ENCODE results near the gene SMG6.
"Not testable (repeated sequence)": the region's sequence is repeated elsewhere in the genome, so short reads cannot be mapped to it uniquely, and the experiment has no call there.

The SMG6 gene

DNA sequence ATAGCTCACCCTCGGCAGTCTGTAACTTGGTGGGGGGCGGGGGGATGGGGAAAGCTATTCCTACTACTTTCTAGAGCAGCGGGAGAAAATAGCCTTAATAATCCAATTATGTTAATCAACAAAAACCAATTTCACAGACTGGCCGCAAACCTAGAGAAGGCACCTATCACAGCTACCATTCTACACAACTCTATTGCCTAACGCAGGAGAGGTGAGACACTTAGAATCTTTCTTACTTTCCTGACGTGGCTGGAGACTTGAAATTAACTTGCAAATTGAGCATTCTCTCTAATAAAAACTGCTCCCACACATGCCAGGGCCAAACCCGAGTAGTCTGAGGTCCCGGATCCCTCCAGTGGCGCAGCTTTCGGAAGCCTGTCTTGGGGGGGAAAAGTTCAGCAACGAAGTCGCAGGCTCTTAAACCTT is 794 bp downstream of the SMG6 start:
- no peak for DNase-seq

DNA sequence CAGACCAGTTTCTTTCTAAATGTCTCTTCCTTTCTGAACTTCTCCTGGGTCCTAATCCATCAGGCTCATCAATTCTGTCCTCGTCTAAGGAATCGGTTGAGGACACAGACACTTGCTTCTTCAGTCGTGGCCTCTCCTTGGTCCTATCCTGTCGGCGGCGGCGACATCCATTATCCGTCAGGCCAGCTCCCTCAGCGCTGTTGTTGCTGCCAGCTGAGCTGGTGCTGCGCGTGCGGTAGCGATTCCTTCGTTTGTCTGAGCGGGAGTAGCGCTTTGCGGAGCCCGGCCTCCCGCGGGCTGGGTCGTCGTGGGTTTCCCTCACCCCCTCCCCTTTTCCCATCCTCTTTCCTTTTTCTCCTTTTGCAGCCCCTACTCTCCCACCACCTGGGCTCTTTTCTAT is 3.8 kb downstream of the SMG6 start:
- no peak for DNase-seq

DNA sequence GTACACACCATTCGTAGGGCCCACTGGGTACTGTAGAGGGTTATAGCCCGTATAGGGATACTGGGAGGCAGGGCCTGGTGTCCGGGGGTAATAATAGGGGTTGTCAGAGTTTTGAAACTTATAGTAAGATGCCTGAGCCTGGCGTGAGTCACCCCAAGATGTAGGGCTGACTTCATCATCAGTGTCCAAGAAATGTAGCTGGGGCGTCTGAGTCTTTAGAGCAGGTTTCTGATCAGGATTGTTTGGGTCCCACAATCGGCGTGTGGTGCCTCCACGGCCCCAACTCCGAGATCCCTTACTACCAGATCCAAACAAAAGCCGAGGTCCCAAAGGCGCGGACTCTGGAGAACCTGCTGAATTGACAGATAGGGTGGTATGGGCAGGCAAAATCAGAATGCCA is 4.4 kb downstream of the SMG6 start:
- no peak for DNase-seq

DNA sequence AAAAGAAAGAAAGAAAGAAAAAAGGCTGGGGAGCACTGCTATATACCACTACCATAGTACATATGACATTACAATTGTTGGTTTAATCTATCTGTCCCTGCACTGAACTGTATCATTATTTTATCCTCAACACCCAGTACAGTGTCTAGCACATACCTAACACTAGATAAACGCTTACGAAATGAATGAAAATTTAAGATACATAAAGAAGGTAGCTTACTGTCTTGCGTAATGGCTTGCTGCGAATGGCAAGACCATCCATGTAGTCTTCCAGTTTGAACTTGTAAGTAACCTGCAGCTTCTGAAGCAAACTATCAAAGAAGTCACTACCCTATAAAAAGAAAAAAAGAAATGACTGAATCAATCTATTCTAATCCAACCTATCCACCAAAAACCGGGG is 6.6 kb downstream of the SMG6 start:
- DNase-seq, result no peak

GRCh38 chr17:2295575-2295974 is 8.0 kb downstream of the SMG6 start:
- no peak for DNase-seq

- DNase-seq, result no peak
Measured at GRCh38 chr17:2292100-2292499, 11.5 kb downstream of the SMG6 start.

DNA sequence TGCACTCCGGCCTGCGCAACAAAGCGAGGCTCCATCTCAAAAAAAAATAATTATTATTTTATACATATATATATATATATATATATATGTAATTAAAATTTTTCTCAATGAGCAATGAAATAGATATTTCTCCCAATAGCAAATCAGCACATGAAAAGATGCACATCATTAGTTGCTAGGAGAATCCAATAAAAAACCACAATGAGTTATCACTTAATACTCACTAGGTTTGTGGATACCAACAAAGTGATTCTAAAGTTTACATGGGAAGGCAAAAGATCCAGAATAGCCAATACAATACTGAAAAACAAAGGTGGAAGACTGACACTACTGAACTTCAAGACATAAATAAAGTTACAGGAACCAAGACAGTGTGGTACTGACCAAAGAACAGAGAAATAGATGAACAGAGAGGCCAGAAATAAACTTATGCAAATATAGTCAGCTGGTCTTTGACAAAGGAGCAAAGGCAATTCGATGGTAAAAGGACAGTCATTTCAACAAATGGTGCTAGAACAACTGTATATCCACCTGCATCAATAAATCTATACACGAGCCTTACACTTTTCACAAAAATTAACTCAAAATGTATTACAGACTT is 13.6 kb downstream of the SMG6 start:
- no peak for DNase-seq

DNA sequence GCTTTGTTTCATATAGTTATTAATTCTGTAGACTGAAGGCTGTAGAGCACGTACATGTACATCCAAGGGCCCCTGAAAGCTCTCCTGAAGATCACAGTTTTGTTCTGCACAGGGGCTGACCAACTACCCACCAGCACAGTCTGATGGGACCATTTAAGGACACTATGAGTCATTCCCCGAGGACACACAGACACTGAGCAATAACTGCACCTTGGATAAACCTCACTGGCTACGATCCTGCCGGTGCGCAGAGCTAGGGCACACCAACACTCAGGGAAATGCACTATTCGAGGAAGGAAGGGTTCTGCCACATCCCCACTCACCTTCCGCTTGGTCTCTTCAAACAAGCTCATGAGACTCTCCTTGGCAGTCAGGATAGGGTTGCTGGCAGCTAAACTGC is 20.3 kb downstream of the SMG6 start:
- DNase-seq, result no peak

GRCh38 chr17:2282297-2282873 is 21.2 kb downstream of the SMG6 start:
- no peak for DNase-seq

DNA sequence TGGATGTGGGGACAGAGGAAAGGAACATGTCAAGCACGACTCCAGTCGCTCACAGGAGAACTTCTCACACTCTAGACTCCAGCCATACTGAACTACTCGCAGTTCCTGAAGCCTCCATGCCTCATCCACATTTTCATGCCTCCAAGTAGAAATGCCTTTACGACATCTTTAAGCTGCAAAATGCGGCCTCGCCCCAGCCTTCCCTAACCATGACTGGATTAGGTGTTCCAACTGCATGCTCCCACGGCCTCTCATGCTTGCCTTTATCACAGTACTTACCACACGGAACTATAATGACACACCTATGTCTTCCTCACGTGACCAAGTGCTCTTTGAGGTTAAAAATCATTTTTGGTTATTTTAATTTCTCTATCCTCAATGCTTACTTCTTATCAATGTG is 23.9 kb downstream of the SMG6 start:
- no peak for DNase-seq

DNA sequence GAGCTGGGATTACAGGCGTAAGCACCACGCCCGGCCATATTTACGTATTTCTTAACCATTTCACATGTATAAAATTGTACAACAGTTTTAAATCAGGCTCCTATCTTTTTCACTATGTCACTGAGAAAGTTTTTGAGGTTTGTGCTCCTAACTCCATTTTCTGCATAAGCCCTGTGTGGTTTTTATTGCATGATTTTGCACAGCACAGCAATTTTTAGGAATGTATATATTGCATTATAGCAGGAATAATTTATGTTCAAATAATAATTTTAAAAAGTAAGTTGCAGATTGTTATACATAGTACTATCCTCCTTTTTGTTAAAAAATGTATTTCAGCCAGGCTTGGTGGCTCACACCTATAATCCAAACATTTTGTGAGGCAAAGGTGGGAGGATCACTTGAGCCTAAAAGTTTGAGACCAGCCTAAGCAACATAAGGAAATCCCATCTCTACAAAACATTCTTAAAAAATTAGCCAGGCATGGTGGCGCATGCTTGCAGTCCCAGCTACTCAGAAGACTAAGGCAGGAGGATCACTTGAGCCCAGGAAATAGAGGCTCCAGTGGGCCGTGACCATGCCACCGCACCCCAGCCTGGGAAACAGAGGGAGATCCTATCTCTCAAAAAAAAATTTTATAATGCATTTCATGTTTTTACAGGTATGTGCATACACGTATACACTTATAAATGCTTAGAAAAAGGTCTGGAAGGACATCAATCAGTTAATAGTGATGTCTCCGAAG is 26.0 kb downstream of the SMG6 start:
- DNase-seq, result no peak

DNA sequence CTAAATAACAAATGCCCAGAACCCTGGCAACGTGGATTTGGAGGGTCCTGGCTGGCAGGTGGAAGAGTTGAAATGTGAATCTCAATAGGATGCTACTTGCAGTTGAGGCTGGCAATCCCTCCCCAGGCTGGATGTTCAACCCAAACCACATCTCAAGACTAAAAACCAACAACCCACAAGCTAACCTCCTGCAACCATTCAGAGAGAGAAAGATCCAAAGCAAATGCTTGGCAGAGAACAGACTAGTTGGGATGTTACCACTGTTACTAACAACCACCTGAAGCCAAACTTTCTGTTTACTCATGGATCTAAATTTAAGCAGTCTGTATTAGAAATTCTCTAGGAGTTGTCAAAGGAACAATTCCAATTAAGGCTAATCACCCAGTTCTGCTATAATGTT is 27.9 kb downstream of the SMG6 start:
- DNase-seq, result no peak

DNA sequence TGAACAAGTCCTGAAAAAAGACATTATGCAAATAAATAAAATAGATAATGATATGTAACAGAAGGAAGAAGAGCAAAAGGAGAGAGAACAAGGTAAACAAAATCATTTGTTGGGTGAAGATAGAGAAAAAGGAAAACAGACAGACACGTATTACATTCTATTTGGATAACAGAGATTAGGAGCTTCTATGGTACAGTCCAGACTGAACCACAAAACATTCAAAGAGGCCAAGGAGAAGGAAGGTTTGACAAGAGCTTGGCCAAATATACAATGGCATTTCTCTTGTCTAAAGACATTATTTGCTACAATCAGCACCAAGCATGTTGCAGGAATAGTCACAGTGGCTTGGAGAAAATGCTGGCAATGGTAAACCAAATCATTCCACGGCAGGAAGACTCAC is 29.2 kb downstream of the SMG6 start:
- DNase-seq, result no peak

DNA sequence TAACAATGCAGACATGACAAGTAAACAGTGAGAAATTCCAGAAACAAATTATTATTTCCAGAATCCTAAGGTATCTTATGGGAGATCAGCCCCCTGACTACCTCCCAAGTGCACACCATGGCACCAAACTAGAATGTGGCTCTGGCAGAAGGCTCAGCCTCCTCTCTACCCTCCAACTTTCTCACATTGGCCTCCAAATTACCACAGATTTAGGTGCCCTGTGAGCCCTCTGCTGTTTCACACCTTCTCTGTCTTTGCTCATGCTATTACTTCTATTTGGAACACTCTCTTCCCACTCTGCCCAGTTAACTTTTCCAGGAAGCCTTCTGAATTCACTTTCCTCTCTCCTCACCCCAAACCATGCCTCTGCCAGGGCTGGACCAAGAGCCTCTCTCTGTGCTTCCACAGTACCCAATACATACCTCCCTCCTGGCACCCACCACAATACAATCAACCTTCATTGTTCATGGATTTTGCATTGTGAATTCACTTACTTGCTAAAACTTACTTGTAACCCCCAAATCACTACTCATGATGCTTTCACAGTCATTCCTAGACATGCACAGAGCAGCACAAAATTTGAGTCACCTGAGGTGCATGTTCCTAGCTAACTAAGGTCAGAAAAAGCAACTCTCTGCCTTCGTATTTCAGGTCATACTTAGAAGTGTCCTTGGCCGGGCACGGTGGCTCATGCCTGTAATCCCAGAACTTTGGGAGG is 31.4 kb downstream of the SMG6 start:
- DNase-seq, result no peak

GRCh38 chr17:2267354-2267753 is 36.2 kb downstream of the SMG6 start:
- DNase-seq, result no peak

- no peak for DNase-seq
Measured at GRCh38 chr17:2266865-2267228, 36.7 kb downstream of the SMG6 start.

- DNase-seq, result no peak
Measured at GRCh38 chr17:2266045-2266864, 37.3 kb downstream of the SMG6 start.

GRCh38 chr17:2265166-2265565 is 38.4 kb downstream of the SMG6 start:
- not testable (repeated sequence) for DNase-seq

DNA sequence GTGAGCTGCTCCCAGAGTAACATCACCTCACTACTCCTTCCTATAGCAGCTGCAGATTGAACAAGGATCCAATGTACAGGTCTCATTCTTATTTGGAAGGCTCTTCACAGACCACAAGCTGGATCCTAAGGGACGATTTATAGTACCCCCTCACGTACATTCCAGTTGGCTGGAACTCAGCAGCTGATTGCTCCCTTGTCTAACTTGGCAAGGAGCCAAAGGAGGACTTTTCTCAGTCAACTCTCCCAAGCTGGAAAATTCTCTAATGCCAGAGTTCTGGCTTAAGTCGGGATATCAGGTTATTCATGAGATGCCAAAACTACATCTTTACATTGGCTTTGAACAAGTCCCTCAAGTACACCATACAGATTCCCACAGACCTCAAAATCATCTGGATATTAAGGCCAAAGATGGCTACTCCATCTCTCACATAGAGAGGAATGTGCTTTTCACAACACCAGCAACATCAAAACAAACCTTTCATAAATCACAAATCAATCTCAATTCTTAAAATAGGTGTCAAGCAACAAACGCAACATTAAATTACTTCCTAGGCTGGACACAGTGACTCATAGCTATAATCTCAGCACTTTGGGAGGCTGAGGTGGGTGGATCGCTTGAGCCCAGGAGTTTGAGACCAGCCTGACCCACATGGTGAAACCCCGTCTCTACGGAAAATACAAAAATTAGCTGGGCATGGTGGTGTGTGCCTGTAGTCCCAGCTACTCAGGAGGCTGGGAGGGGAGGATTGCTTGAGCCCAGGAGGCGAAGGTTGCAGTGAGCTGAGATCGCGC is 39.3 kb downstream of the SMG6 start:
- DNase-seq, result no peak

DNA sequence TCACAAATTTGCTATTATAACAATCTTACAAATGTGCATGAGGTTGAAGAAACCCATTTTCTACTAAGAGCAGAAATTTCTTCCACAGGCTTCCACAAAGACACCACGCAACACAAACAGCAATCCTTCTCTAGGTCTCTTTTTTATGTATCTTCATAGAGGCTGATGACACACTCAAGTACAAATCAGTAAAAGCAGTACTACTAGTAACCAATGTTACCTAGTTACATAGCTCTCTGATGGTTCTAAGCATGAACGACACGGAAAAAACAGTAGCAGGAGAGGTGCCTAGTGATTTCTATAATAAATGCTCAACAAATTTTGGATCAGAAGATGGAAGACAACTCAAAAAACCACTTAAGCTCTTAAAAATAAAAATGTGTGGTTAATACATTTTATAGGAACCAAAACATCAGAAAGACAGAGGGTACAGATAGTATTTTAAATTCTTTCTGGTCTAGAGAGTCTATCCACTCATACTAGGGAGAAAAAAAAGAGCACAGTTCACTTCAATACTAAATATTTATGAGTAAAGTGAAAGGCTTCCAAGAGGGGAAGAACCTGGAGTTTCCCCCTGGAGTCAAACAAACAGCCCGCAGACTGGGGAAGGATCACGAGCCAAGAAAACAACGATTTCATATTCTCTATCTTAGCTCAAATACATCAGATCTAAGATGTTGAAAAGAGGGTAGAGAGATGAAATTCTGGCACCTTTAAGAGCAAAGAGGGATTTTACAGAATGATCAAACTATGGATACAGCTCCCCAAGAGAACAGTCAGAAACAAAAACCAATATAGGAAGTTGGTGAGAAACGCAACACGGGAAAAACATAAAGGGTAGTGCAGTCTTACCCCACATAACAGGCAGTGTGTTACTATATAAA is 40.2 kb downstream of the SMG6 start:
- DNase-seq, result no peak

- DNase-seq, result no peak
Measured at GRCh38 chr17:2262135-2262587, 41.4 kb downstream of the SMG6 start.

All from T1000 (cell line).